Cardiac muscle cell (in vitro differentiated cells and primary cell): ENCODE data around the gene ZNF175. TPM values are rescaled to one million over a fixed set of nuclear protein-coding genes. Genes with fewer than 3 reads are reported as not detected.

ENCODE experiments used
- DNase-seq, 2 donors: peaks; one replicate each; pipeline versions ENCODE4 v3.0.0 to v3.0.0-alpha.2; 2010 to 2017; ENCODE audit warnings: low read depth in 1 of 2, low spot score in 1 of 2
- H3K27ac ChIP-seq: fragments of 200-600 bp; sonication (generic); 2 replicates; pipeline ENCODE4 v1.5.1; 2016
- H3K27me3 ChIP-seq: fragments of 200-600 bp; sonication (generic); 2 replicates; pipeline ENCODE4 v1.6.0; 2016; ENCODE audit warnings: control low read depth
- H3K36me3 ChIP-seq: fragments of 200-600 bp; sonication (generic); 2 replicates; pipeline ENCODE4 v1.5.1; 2016; ENCODE audit warnings: control low read depth
- H3K4me1 ChIP-seq: fragments of 200-600 bp; sonication (generic); 2 replicates; pipeline ENCODE4 v1.8.1; 2017; ENCODE audit warnings: low read depth, mild to moderate bottlenecking, mixed run types
- H3K4me3 ChIP-seq: fragments of 200-600 bp; sonication (generic); 2 replicates; pipeline ENCODE4 v1.5.1; 2016; ENCODE audit warnings: mild to moderate bottlenecking
- H3K9me3 ChIP-seq: fragments of 200-600 bp; sonication (generic); 2 replicates; pipeline ENCODE4 v1.5.1; 2017; ENCODE audit warnings: low read depth, mild to moderate bottlenecking, control low read depth
- polyA plus RNA-seq: library from polyadenylated mRNA; unstranded; fragments of >200 nt; fragmentation: Nextera tagmentation; extraction: Ambion mirVana; gene quantifications from 2 replicates; pipeline ENCODE4 v1.2.1, GENCODE V29; 2016
- total RNA-seq: library from RNA; depleted of rRNA; stranded (reverse); fragments of >200 nt; gene quantifications from 2 replicates; pipeline ENCODE4 v1.2.3, GENCODE V29; 2016
- TF ChIP-seq, protein P1 (sequence below): IDR thresholded peaks from 2 replicates; pipeline ENCODE4 v1.5.1; 2012; ENCODE audit warnings: low read depth, mild to moderate bottlenecking, low read length

ZNF175 gene
- total and polyA plus RNA-seq, 2 experiments from 2014 or later: 2.3 to 7.0 TPM

DNA sequence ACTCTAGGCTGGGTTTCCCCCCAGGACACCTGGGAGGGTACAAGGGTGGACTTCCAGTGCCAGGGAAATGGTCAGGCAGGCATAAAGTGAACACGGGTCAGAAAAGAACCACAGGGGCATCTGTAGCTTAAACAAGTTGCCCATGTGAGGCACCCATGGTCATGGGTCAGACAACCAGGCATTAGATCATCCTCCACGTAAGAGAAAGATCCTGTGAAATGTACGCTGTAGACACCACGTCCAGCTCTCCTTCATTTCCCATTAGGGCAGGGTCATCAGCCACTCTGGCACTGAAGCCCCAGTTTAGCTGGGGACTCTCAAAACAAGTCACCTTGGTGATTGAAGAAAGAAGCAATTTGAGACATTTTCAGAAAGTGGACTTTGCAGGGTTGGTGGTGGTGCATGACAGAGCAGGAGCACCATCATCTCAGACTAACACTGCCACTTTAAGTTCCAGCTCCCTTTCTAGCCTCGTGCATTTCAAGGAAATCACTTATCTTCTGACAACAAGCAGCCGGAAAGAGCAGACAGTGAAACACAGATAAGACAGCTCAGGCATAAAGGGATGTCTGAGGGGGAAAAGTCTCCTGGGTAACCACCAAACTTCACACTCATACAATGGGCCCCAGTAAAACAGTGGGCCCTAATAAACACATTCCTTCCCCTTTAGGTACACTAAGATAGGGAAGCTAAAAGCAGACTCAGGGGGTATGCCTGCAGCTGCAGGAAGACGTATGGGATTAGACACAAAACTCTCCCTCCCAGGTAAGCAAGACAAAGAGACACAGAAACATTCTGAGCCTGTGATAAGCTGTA, 23.5 kb upstream of the ZNF175 start:
- no peak overlapping the region for H3K27ac ChIP-seq
- H3K4me1 ChIP-seq: no peaks in the 10 kb centered on the region
- no peaks in the 10 kb centered on the region for H3K27me3 ChIP-seq
- no peaks in the 10 kb centered on the region for H3K36me3 ChIP-seq
- TF ChIP-seq, protein P1, sequence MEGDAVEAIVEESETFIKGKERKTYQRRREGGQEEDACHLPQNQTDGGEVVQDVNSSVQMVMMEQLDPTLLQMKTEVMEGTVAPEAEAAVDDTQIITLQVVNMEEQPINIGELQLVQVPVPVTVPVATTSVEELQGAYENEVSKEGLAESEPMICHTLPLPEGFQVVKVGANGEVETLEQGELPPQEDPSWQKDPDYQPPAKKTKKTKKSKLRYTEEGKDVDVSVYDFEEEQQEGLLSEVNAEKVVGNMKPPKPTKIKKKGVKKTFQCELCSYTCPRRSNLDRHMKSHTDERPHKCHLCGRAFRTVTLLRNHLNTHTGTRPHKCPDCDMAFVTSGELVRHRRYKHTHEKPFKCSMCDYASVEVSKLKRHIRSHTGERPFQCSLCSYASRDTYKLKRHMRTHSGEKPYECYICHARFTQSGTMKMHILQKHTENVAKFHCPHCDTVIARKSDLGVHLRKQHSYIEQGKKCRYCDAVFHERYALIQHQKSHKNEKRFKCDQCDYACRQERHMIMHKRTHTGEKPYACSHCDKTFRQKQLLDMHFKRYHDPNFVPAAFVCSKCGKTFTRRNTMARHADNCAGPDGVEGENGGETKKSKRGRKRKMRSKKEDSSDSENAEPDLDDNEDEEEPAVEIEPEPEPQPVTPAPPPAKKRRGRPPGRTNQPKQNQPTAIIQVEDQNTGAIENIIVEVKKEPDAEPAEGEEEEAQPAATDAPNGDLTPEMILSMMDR: no peak
- peak in 1 of 2 donors; percentile 61 for DNase-seq
- no peak overlapping the region for H3K4me3 ChIP-seq
- H3K9me3 ChIP-seq: no peaks in the 10 kb centered on the region

GRCh38 chr19:51548213-51548651, 22.9 kb upstream of the ZNF175 start:
- DNase-seq: no peak
- Histone ChIP-seq H3K36me3 (no peaks in the 10 kb centered on the region), H3K4me3 (no peak overlapping the region), H3K9me3 (no peaks in the 10 kb centered on the region), H3K4me1 (no peaks in the 10 kb centered on the region), H3K27ac (no peak overlapping the region), H3K27me3 (no peaks in the 10 kb centered on the region)
- TF ChIP-seq, protein P1: no peak

GRCh38 chr19:51548891-51549305, 22.2 kb upstream of the ZNF175 start:
- H3K27ac ChIP-seq: no peak overlapping the region
- H3K4me3 ChIP-seq: no peak overlapping the region
- H3K4me1 ChIP-seq: no peaks in the 10 kb centered on the region
- H3K27me3 ChIP-seq: no peaks in the 10 kb centered on the region
- H3K9me3 ChIP-seq: no peaks in the 10 kb centered on the region
- no peak for DNase-seq
- H3K36me3 ChIP-seq: no peaks in the 10 kb centered on the region
- TF ChIP-seq, protein P1: no peak

DNA sequence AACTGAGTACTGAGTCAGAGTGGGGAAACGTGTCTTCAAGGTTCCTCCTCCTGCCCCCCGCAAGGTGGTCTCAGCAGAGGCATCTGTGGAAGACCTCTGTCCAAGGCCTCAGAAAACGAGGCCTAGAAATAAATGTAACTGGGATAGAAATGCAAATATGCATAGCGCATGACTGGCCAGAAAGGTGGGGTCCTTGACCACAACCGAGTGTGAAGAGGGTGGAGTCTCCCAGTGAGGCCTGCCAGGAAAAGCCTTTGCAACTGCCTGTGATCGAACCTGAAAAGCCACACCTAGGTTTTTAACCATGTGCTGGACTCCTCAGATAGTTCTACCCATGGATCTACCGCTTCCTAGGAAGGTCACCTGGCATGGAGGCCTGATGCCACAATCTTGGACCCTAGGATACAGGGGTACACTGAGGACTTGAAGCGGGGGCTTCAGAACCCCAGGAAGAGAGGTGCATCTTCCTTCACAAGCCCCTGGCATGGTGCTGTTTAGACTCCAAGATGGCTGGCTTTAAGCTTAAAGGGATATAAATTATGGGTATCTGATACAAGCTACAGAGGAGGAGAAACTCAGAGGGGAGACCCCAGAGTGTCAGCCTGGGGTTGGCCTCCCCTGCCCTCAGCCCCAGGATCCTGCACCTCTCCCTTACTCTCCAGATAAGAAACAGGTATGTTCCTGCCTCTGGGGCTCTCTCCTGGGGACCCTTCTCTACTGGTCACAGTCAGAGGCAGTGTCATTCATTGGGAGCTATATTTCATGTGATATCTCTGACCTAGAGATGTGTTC, 21.4 kb upstream of the ZNF175 start:
- no peaks in the 10 kb centered on the region for H3K9me3 ChIP-seq
- H3K27me3 ChIP-seq: no peaks in the 10 kb centered on the region
- no peak overlapping the region for H3K27ac ChIP-seq
- no peaks in the 10 kb centered on the region for H3K4me1 ChIP-seq
- no peaks in the 10 kb centered on the region for H3K36me3 ChIP-seq
- no peak overlapping the region for H3K4me3 ChIP-seq
- DNase-seq: no peak
- TF ChIP-seq, protein P1: no peak

GRCh38 chr19:51550848-51551672, 20.0 kb upstream of the ZNF175 start:
- DNase-seq: no peak
- H3K27me3 ChIP-seq: no peaks in the 10 kb centered on the region
- TF ChIP-seq, protein P1: no peak
- no peak overlapping the region for H3K27ac ChIP-seq
- no peaks in the 10 kb centered on the region for H3K9me3 ChIP-seq
- no peak overlapping the region for H3K4me3 ChIP-seq
- H3K4me1 ChIP-seq: no peaks in the 10 kb centered on the region
- no peaks in the 10 kb centered on the region for H3K36me3 ChIP-seq
